Progenitor cell of endocrine pancreas (in vitro differentiated cells): ENCODE measurements around the gene KCNH1. TPM values are rescaled to one million over a fixed set of nuclear protein-coding genes. Genes with fewer than 3 reads are reported as not detected.
A peak's percentile ranks its signal among the peaks of the same experiment; 100 is the strongest.

Experiments used
- DNase-seq: peaks from one replicate; pipeline ENCODE4 v3.0.0; 2021; ENCODE audit warnings: low spot score; ENCODE audit not compliant: unreplicated experiment
- H3K27ac Mint-ChIP-seq: 2 replicates; pipeline ENCODE4 v1.8.0; 2021; ENCODE audit warnings: mild to moderate bottlenecking, moderate library complexity, mixed read lengths
- H3K27me3 Mint-ChIP-seq: 2 replicates; pipeline ENCODE4 v1.8.0; 2021; ENCODE audit warnings: mixed read lengths
- H3K36me3 Mint-ChIP-seq: 2 replicates; pipeline ENCODE4 v1.8.0; 2022; ENCODE audit warnings: mixed read lengths; ENCODE audit not compliant: insufficient read depth
- H3K4me1 Mint-ChIP-seq: 2 replicates; pipeline ENCODE4 v1.8.0; 2021; ENCODE audit warnings: low read depth, mixed read lengths
- H3K4me3 Mint-ChIP-seq: 2 replicates; pipeline ENCODE4 v1.8.0; 2021; ENCODE audit warnings: low read depth, mild to moderate bottlenecking, moderate library complexity, mixed read lengths
- H3K9me3 Mint-ChIP-seq: 2 replicates; pipeline ENCODE4 v1.8.0; 2021; ENCODE audit warnings: low read depth, mixed read lengths
- total RNA-seq: library from RNA; stranded (reverse); gene quantifications from 2 replicates; pipeline ENCODE4 v1.2.1, GENCODE V29; 2021
- TF ChIP-seq, protein P1 (sequence below): fragments of 200-600 bp; sonication (generic); IDR thresholded peaks from one replicate; pipeline ENCODE4 v1.5.0; 2021; ENCODE audit warnings: antibody characterized with exemption, mild to moderate bottlenecking; ENCODE audit not compliant: unreplicated experiment

KCNH1 gene
- total RNA-seq, 1 donor from 2014 or later, result 0.38 TPM

DNA sequence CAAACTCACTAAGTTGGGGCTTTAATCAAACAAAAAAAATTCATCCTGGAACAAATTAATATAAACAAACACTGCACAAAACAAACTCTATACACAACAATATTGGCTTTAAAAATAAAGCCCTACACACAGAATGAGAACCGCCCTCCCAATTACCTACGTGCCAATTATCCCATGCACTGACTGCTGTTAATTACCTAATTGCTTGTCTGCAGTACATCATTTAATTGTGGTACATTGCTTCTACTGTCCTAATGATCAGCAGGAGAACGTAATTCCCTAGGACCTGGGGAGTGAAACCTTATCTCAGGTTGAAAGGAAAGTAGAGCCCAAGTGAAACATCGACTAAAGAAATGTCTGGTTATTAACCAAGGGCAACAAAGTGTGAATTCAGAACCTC lies 364.5 kb downstream of the KCNH1 start:
- Mint-ChIP-seq H3K36me3 (no peaks in the 10 kb centered on the region), H3K9me3 (no peaks in the 10 kb centered on the region), H3K4me1 (peaks cover 14% of the 10 kb centered on the region), H3K27ac (peak overlapping the region; percentile 42), H3K4me3 (no peak overlapping the region), H3K27me3 (no peaks in the 10 kb centered on the region)
- DNase-seq, result no peak
- TF ChIP-seq, protein P1, sequence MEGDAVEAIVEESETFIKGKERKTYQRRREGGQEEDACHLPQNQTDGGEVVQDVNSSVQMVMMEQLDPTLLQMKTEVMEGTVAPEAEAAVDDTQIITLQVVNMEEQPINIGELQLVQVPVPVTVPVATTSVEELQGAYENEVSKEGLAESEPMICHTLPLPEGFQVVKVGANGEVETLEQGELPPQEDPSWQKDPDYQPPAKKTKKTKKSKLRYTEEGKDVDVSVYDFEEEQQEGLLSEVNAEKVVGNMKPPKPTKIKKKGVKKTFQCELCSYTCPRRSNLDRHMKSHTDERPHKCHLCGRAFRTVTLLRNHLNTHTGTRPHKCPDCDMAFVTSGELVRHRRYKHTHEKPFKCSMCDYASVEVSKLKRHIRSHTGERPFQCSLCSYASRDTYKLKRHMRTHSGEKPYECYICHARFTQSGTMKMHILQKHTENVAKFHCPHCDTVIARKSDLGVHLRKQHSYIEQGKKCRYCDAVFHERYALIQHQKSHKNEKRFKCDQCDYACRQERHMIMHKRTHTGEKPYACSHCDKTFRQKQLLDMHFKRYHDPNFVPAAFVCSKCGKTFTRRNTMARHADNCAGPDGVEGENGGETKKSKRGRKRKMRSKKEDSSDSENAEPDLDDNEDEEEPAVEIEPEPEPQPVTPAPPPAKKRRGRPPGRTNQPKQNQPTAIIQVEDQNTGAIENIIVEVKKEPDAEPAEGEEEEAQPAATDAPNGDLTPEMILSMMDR, result no peak

DNA sequence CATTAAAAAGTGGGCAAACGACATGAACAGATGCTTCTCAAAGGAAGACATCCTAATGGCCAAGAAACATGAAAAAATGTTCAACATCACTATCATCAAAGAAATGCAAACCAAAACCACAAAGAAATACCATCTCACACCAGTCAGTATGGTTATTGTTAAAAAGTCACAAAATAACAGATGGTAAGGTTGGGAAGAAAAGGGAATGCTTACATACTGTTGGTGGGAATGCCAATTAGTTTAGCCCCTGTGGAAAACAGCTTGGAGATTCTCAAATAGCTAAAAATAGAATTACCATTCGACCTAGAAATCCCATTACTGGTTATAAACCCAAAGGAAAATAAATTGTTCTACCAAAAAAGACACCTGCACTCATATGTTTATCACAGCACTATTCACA lies 369.4 kb downstream of the KCNH1 start:
- TF ChIP-seq, protein P1, result no peak
- H3K27ac Mint-ChIP-seq, result no peak overlapping the region

DNA sequence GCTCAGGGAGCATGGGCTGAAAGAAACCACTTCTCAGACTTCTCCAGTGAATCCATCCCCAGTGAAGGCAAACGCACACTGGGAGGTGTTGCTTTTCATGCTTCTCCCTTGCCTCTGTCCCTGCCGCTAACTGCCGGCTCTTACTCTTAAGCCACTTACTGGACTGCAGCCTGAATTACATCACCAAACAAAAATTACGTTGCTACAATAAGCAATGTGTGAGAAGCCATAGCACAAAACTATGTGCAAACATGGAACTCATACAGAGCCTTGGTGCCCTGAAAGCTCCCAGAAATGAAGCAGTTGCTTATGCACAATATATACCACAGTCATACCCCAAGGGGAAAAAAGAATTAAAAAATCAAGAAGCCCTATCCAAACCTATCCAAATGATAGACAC lies 375.2 kb downstream of the KCNH1 start:
- Mint-ChIP-seq H3K9me3 (peaks cover 20% of the 10 kb centered on the region), H3K4me1 (peaks cover 8% of the 10 kb centered on the region), H3K4me3 (no peak overlapping the region), H3K27me3 (peaks cover 11% of the 10 kb centered on the region), H3K36me3 (no peaks in the 10 kb centered on the region), H3K27ac (no peak overlapping the region)
- no peak for DNase-seq
- TF ChIP-seq, protein P1, result no peak

More for the DNA sequence above, 369.4 kb downstream of the KCNH1 start:
- H3K27me3 Mint-ChIP-seq, result peaks cover 11% of the 10 kb centered on the region
- DNase-seq, result no peak
- peaks cover 4% of the 10 kb centered on the region for H3K4me1 Mint-ChIP-seq
- H3K36me3 Mint-ChIP-seq, result no peaks in the 10 kb centered on the region
- no peak overlapping the region for H3K4me3 Mint-ChIP-seq
- peaks cover 20% of the 10 kb centered on the region for H3K9me3 Mint-ChIP-seq

DNA sequence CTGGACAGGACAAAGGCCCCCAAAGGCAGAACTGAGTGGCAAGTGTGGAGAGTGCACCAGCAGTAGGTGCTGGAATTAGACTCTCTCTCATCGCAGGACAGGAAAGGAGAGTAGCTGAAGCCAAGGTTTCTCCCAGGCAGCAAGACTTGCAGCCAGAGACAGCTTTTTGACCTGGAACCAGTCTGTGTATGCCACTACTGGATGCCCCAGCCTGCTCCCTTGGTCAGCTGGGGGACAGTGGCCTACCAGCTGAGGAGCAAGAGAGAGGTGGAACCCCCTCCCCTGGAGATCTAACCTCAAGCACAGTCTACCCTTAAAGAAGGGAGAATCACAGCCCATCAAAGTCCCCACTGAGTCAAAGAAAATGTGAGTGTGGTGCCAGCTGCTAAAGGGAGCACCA lies 375.7 kb downstream of the KCNH1 start:
- Mint-ChIP-seq H3K27ac (no peak overlapping the region), H3K27me3 (peaks cover 10% of the 10 kb centered on the region), H3K36me3 (no peaks in the 10 kb centered on the region), H3K4me1 (peaks cover 8% of the 10 kb centered on the region), H3K4me3 (no peak overlapping the region), H3K9me3 (peaks cover 17% of the 10 kb centered on the region)
- DNase-seq, result no peak
- TF ChIP-seq, protein P1, result no peak

DNA sequence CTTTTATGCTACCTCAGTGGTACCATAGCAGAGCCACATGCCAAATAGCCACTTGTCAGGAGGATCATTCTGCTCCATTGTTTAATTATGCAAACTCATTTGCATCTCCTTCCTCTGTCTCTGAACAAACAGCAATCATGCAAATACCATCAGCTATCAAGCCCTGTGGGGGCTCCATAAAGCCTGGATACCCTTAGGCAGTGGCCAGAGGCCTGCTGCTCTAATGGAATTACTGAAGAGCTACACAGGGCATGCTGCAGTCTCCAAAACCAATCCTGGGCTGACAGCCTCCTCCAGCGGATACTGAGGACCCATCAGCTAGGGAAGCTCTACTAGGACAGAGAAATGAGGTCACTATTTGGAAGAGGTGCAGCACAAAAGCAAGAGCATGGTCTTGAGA lies 376.3 kb downstream of the KCNH1 start:
- Mint-ChIP-seq H3K27ac (no peak overlapping the region), H3K36me3 (no peaks in the 10 kb centered on the region), H3K4me3 (no peak overlapping the region), H3K4me1 (peaks cover 8% of the 10 kb centered on the region), H3K9me3 (peaks cover 11% of the 10 kb centered on the region), H3K27me3 (peaks cover 6% of the 10 kb centered on the region)
- TF ChIP-seq, protein P1, result no peak
- DNase-seq, result no peak
